Right lobe of liver (tissue), 6 donors: ENCODE results near the gene ERI2. TPM values are rescaled to one million over a fixed set of nuclear protein-coding genes. Genes with fewer than 3 reads are reported as not detected.

ENCODE experiments used
- ATAC-seq, 4 donors: fragments of 200-7000 bp; cut with Tn5 transposase; one replicate each; pipeline ENCODE4 v1.9.1; 2020; ENCODE audit warnings: mild to moderate bottlenecking in 4 of 4, moderate library complexity in 4 of 4
- DNase-seq, 3 donors: peaks; one replicate each; pipeline ENCODE4 v3.0.0-alpha.2; 2020
- H3K27ac ChIP-seq, 3 donors: fragments of 200-600 bp; one replicate each; pipeline ENCODE4 v1.8.0; 2022
- H3K27me3 ChIP-seq, 2 donors: fragments of 200-600 bp; one replicate each; pipeline ENCODE4 v1.8.0; 2022
- H3K36me3 ChIP-seq, 4 donors: fragments of 200-600 bp; sonication (generic) in 1 of 4; one replicate each; pipeline versions ENCODE4 v1.5.1 to v1.8.0; 2017 to 2022; ENCODE audit warnings: control low read depth in 1 of 4
- H3K4me1 ChIP-seq, 4 donors: fragments of 200-600 bp; sonication (generic) in 1 of 4; one replicate each; pipeline versions ENCODE4 v1.5.1 to v1.8.0; 2017 to 2022; ENCODE audit warnings: control low read depth in 1 of 4
- H3K4me3 ChIP-seq, 3 donors: fragments of 200-600 bp; one replicate each; pipeline ENCODE4 v1.8.0; 2022
- H3K9me3 ChIP-seq, 4 donors: fragments of 200-600 bp; sonication (generic) in 1 of 4; one replicate each; pipeline versions ENCODE4 v1.5.1 to v1.8.0; 2017 to 2022; ENCODE audit warnings: control low read depth in 1 of 4
- POLR2A ChIP-seq: fragments of 450-650 bp; IDR thresholded peaks from one replicate; pipeline ENCODE4 v1.6.1; 2017; ENCODE audit warnings: antibody characterized with exemption, mild to moderate bottlenecking
- WGBS: methylation state at CpG from one replicate; pipeline ENCODE4 v1.1.6; 2018; ENCODE audit warnings: low coverage, low lambda C conversion rate; ENCODE audit not compliant: insufficient coverage; ENCODE audit errors: missing lambda C conversion rate; 5-methylcytosine and 5-hydroxymethylcytosine counted together
- intact Hi-C, 2 donors: fragments of 100-400 bp; cut with DNase I; formaldehyde crosslinking; loops; one replicate each; pipeline versions ENCODE4 v1.11.2 to v1.14.1; 2022
- total RNA-seq, 6 experiments: library from RNA; depleted of rRNA in 2 of 6; stranded (reverse); fragments of >200 nt in 2 of 6; fragmentation: NEBNext Ultra II Directional in 3 of 6; extraction: Animal tissue kit (Norgen Biotek cat#: 25700) in 3 of 6; gene quantifications; one replicate each; pipeline versions ENCODE4 v1.1.0 to v1.2.4, GENCODE V29; 2016 to 2023
- TF ChIP-seq, protein P1 (sequence below), 4 donors: fragments of 200-600 bp in 3 of 4; fragments of 450-650 bp in 1 of 4; IDR thresholded peaks; one replicate each; pipeline versions ENCODE4 v1.5.1 to v1.8.0; 2016 to 2022; ENCODE audit warnings: antibody characterized with exemption in 4 of 4, mild to moderate bottlenecking in 2 of 4
- donor health status: DM: no; HTN: yes; CAD: no.
- donor health status: DM: no; HTN: no; CAD: no.
- donor health status: DM: no; HTN: no; CAD: no.
- donor health status: DM: no; HTN: yes; CAD: no.
- donor health status: DM: no; HTN: yes; CAD: no.

Gene ERI2
- total RNA-seq, 6 experiments from 2014 or later, result 9.8 to 15.9 (median 14.8) TPM

DNA sequence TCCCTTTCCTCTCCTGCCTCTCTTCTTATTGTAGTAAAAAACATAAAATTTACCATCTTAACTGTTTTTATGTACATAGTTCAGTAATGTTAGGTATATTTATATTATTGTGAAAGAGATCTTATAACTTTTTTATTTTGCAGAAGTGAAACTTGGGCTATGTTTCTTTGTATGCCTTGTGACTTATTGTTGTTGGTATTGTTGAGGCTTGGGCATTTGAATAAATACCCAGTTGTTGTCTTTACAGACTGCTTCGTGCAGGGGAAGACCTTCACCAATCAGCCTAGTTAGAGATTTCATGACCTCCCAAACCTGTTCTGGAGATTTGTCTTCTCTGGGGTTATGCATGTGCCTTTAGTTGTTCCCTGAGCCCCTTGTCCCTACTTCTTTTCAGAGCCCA is 32.0 kb upstream of the ERI2 start:
- Histone ChIP-seq H3K27me3 (no peaks in the 10 kb centered on the region), H3K4me1 (no peaks in the 10 kb centered on the region), H3K27ac (no peak overlapping the region), H3K4me3 (no peak overlapping the region), H3K9me3 (no peaks in the 10 kb centered on the region), H3K36me3 (no peaks in the 10 kb centered on the region)
- WGBS, result 54% methylated on average over 1 of the region's 1 CpG
- TF ChIP-seq POLR2A, result no peak
- TF ChIP-seq, protein P1, sequence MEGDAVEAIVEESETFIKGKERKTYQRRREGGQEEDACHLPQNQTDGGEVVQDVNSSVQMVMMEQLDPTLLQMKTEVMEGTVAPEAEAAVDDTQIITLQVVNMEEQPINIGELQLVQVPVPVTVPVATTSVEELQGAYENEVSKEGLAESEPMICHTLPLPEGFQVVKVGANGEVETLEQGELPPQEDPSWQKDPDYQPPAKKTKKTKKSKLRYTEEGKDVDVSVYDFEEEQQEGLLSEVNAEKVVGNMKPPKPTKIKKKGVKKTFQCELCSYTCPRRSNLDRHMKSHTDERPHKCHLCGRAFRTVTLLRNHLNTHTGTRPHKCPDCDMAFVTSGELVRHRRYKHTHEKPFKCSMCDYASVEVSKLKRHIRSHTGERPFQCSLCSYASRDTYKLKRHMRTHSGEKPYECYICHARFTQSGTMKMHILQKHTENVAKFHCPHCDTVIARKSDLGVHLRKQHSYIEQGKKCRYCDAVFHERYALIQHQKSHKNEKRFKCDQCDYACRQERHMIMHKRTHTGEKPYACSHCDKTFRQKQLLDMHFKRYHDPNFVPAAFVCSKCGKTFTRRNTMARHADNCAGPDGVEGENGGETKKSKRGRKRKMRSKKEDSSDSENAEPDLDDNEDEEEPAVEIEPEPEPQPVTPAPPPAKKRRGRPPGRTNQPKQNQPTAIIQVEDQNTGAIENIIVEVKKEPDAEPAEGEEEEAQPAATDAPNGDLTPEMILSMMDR (IDR thresholded peaks at IDR 0.05), result no peak
- DNase-seq, result no peak
- ATAC-seq, result no peak
- intact Hi-C loops, result no loop called here

- intact Hi-C loops, result no loop called here
- H3K27ac ChIP-seq, result no peak overlapping the region
- TF ChIP-seq POLR2A, result no peak
- no peak for DNase-seq
- H3K4me3 ChIP-seq, result no peak overlapping the region
- no peaks in the 10 kb centered on the region for H3K4me1 ChIP-seq
- ATAC-seq, result no peak
- no peaks in the 10 kb centered on the region for H3K27me3 ChIP-seq
- WGBS, result 85% methylated on average over 2 of the region's 2 CpGs
- no peaks in the 10 kb centered on the region for H3K36me3 ChIP-seq
- H3K9me3 ChIP-seq, result no peaks in the 10 kb centered on the region
Measured at GRCh38 chr16:20833086-20833485, 26.8 kb upstream of the ERI2 start.

- DNase-seq (no peak), ATAC-seq (no peak)
- WGBS, result 75% methylated on average over 1 of the region's 1 CpG
- Histone ChIP-seq H3K27ac (no peak overlapping the region), H3K9me3 (no peaks in the 10 kb centered on the region), H3K4me3 (no peak overlapping the region), H3K4me1 (no peaks in the 10 kb centered on the region), H3K36me3 (no peaks in the 10 kb centered on the region), H3K27me3 (no peaks in the 10 kb centered on the region)
- intact Hi-C loops, result no loop called here
- TF ChIP-seq POLR2A, result no peak
- TF ChIP-seq, protein P1 (IDR thresholded peaks at IDR 0.05), result no peak
Measured at GRCh38 chr16:20830372-20830771, 24.1 kb upstream of the ERI2 start.

- no peak for DNase-seq
- no peaks in the 10 kb centered on the region for H3K9me3 ChIP-seq
- no peaks in the 10 kb centered on the region for H3K36me3 ChIP-seq
- H3K4me3 ChIP-seq, result no peak overlapping the region
- H3K27me3 ChIP-seq, result no peaks in the 10 kb centered on the region
- H3K4me1 ChIP-seq, result no peaks in the 10 kb centered on the region
- ATAC-seq, result no peak
- TF ChIP-seq, protein P1 (IDR thresholded peaks at IDR 0.05), result no peak
- no peak for TF ChIP-seq POLR2A
- 100% methylated on average over 1 of the region's 1 CpG for WGBS
- intact Hi-C loops, result no loop called here
- H3K27ac ChIP-seq, result no peak overlapping the region
Measured at GRCh38 chr16:20829536-20829935, 23.3 kb upstream of the ERI2 start.

- H3K9me3 ChIP-seq, result no peaks in the 10 kb centered on the region
- TF ChIP-seq POLR2A, result no peak
- TF ChIP-seq, protein P1 (IDR thresholded peaks at IDR 0.05), result no peak
- peak in 3 of 4 donors; percentile 18 to 77 (median 28) for ATAC-seq
- H3K4me3 ChIP-seq, result no peak overlapping the region
- DNase-seq, result no peak
- H3K4me1 ChIP-seq, result no peaks in the 10 kb centered on the region
- no peaks in the 10 kb centered on the region for H3K36me3 ChIP-seq
- intact Hi-C loops, result no loop called here
- H3K27ac ChIP-seq, result no peak overlapping the region
- WGBS, result 33% methylated on average over 3 of the region's 3 CpGs
- H3K27me3 ChIP-seq, result no peaks in the 10 kb centered on the region
Measured at GRCh38 chr16:20826039-20826566, 19.8 kb upstream of the ERI2 start.
